ENCODE results near the gene NFAT5.
"Not testable (repeated sequence)": the region's sequence is repeated elsewhere in the genome, so short reads cannot be mapped to it uniquely, and the experiment has no call there.

The NFAT5 gene

DNA sequence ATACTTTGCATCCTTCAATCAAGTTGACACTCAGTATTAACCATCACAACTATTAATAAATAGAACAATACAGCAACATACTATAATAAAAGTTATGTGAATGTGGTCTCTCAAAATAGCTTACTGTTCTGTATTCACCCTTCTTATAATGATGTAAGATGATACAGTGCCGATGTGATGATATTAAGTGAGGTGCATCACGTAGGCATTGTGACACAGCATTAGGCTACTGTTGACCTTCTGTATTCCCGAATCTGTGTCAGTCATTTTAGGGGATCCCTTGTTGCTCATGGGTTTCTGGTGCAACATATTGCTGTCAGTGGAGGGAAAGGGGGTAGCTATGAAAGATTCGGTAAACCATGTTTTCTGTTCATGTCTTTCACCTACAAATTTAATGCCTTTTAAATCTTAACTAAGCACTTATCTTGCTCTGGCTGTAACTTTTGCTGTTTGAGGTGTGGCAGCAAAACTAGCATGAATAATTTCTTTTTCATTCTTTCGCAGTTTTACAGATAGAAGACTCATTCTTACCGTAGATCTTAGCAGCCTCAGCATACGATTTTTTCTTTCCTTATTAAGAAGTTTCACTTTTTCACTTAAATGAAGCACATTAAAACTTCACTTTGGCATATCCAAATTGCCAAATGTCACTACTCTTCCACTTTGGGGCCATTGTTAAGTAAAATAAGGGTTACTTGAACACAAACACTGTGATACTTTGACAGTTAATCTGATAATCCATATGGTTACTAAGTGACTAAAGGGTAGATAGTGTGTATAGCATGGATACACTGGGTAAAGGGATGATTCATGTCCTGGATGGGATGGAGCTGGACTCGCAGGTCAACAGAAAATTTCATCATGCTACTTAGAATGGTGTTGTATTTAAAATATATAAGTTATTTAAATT lies 29.6 kb downstream of the NFAT5 start:
- DNase-seq = no peak

DNA sequence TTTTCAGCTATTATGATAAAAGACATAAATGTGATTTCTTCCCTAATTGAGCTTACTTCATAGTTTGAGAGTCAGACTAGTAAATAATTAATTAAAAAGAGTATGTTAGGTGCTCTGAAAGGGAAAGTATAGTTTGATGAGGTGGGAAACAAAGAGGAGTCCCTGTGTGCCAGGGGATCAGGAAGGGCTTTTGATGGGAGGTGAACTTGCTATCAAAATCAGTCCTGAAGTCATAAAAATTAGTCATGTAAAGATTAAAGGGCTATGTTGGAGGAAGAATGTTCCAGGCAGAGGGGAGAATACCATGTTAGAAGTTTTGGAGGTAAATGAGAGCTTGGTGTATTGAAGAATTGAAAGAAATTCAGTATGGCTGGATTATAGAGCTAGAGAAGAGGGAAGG lies 31.0 kb downstream of the NFAT5 start:
- DNase-seq = no peak

- no peak for DNase-seq
Measured at GRCh38 chr16:69598045-69598444, 32.3 kb downstream of the NFAT5 start.

GRCh38 chr16:69599731-69600130 lies 34.0 kb downstream of the NFAT5 start:
- no peak for DNase-seq

DNA sequence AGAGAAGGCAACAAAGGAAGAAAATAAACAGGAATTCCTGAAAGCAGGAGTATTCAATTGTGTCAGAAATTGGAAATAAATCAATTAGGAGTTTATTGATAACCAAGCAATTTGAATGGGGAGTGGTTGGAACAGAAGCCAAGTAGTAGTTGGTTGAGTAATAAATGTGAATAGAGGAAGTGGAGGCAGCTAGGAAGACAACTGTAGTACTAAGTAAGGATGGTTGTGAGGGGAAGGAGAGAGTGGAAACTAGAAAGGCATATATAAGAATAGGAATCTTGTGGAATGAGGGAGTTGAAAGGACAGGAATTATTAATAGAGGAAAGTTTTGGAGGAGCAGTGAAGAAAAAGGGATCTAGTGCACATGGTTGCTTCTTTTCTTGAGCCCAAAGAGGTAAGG lies 34.4 kb downstream of the NFAT5 start:
- DNase-seq = no peak

DNA sequence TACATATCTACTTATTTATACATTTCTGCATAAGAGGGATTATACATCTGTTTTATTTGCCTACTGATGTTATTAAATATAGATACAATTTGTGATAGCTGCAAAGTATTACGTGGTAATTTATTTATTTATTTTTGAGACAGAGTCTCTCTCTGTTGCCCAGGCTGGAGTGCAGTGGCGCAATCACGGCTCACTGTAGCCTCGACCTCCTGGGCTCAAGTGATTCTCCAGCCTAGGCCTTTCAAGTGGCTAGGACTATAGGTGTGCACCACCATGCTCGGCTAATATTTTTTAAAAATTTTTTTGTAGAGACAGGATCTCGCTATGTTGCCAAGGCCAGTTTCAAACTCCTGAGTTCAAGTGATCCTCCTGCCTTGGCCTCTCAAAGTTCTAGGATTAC lies 35.5 kb downstream of the NFAT5 start:
- DNase-seq = no peak

DNA sequence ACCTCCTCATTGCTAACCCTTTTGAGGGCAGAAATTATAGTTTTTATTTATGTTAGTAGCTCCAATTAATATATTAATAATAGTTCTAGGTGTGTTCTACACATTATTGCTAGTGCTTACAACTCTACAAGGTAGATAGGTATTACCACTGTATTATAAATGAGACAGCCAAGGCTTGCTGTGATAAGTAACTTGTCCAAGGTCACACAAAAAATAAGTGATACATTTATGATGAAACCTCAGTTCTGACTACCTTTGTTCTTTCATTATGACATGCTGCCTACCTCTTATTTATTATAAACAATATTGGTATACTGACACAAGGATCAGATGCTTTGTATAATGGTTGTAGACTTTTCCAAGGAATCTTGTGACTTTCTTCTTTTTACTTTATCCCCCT lies 41.2 kb downstream of the NFAT5 start:
- DNase-seq = no peak

DNA sequence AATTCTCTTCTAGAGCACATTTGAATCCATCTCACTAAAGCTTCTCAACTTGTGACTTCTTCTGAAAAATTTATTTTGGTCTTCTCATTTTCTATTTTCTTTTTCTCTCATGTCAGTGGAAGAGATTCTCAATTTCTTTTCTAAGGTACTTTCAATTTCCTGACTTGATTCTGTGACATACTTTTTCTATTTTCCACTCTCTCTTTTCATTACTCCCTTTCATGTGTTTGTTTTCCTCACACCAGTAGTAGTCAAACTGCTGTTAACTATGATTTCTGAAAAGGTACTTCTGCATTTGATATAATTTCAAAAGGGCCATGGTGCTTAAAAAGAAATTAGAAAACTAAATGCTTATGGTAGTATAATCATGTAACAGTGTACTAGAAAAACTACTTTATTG lies 41.9 kb downstream of the NFAT5 start:
- DNase-seq = no peak

DNA sequence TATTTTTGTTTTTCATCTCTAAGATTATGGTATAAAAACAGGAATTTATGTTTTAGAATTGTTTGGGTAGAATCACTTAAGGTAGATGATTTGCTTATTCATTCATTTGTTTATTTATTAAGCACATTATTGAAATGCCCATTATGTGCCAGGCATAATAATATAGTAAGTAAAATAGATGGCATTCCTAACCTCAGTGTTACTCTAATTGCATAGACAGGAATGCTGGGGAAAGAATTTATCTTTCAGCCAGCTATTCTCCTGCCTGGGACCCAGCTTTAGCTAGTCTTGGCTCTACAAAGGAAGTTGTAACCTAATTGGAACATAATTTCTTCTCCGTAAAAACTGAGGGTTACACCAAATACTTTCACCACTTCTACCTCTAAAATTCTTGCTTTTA lies 44.6 kb downstream of the NFAT5 start:
- no peak for DNase-seq

GRCh38 chr16:69611103-69611640 lies 45.4 kb downstream of the NFAT5 start:
- no peak for DNase-seq

- DNase-seq = no peak
Measured at GRCh38 chr16:69613378-69614154, 47.8 kb downstream of the NFAT5 start.

- DNase-seq = no peak
Measured at GRCh38 chr16:69615528-69615927, 49.8 kb downstream of the NFAT5 start.

DNA sequence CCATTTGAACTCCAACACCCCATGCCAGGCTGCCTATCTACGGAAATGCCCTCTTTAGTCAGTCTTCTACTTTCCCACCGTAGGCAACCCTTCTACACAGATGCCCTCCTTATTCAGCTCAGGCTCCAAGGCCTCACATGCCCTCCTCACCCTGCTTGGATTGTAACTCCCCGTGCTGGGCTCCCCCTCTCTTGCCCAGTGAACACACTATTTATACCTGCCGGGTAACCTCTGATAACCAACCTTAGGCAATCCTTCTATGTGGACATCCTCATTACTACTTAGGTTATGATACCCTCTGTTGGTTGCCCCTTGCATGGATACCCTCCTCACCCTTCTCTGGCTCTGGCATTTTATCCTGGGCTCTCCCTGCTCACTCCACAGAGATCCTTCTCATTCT lies 50.3 kb downstream of the NFAT5 start:
- no peak for DNase-seq

- DNase-seq = no peak
Measured at GRCh38 chr16:69618307-69618706, 52.5 kb downstream of the NFAT5 start.

DNA sequence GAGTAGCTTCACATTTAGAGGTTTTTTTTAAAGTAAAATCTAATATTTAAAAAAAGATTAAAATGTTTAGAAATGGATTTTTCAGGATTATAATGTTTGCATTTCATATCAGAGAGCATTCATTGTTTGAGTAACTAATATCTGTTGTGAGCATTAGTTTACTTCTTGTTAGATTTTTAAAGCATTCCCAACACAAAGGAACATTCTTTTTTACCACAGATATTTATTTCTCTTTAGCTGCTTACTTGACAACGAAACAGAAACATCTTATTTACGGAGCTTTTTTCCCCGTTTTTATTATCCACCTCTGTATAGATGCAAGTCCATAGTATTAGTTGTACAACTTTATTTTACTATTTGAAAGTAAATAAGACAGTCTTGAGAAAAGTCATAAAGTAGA lies 53.0 kb downstream of the NFAT5 start:
- DNase-seq = no peak

GRCh38 chr16:69619514-69619913 lies 53.7 kb downstream of the NFAT5 start:
- no peak for DNase-seq

DNA sequence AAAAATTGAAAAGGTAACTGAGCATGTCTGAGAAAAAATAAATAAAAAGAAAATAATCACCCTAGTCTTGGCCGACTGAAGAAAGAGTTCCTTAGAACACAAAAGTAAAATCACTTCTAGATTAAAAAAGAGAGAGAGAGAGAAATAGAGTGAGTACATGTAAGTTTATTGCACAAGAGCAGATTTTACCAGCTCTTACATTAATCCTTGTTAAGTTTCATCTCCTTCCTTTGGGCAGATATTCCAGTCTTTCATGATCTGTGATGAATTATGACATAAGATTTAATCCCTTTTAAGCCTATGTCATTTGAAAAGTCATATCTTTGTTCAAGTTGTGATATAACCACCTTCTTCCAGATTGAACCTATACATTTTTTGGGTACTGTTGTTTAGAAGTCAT lies 54.8 kb downstream of the NFAT5 start:
- no peak for DNase-seq

DNA sequence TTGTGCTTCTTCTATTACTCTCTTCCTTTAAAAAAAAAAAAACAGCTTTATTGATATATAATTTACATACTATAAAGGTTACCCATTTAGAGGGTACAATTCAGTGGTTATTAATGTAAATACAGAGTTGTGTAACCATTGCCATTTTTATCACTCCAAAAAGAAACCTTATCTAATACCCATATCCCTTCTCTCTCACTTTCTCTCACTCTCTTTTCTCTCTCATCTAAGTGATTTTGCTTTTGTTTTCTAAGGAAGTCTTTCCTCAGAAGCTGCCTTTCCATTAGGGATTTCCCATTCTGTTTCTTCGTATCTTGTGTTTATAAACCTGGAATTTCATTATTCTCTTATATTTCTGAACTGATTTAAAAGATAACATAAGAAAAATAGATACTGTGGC lies 55.5 kb downstream of the NFAT5 start:
- no peak for DNase-seq

GRCh38 chr16:69626256-69626655 lies 60.5 kb downstream of the NFAT5 start:
- DNase-seq = no peak

DNA sequence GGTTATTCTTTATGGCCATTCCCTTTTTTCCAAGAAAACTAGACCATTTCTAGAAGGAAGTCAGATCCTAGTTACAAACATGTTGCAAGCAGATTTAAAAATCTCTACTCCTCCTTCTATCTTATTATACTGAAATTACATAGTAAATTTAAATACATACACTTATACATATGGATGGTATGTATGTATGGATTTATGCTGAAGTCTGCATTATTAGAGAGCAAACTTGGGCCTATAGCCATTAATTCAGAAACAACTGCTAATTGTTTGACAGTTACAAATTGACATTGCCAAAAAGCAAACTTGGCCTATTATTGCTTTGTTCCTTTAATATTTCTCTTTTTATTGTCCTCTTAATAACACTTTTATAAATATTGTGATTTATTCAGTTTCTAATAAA lies 67.1 kb downstream of the NFAT5 start:
- DNase-seq = no peak

DNA sequence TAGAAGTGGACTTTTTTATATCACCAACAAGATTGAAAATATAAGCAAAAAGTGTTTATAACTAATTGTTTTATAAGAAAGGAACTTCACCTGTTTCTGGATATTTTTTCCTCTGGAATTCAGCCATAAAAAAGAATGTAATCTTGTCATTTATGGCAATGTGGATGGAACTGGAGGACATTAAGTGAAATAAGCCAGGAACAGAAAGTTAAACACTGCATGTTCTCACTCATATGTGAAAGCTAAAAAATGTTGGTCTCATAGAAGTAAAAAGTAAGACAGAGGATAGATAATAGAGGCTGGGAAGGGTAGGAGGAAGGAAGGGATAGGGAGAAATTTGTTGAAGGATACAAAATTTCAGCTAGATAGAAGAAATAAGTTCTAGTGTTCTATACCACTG lies 67.6 kb downstream of the NFAT5 start:
- DNase-seq = no peak

GRCh38 chr16:69636563-69637146 lies 70.9 kb downstream of the NFAT5 start:
- DNase-seq = not testable (repeated sequence)

Measured in right kidney (tissue), 1 donor.